T-helper 2 cell treated with Interferon-gamma antibody and Interleukin-4, amounts not matched to agents 5 μg/mL and 100 μg/mL, for 36 hours (primary cell): Measurements from ENCODE around the gene DNAJC11.
A peak's percentile ranks its signal among the peaks of the same experiment; 100 is the strongest.
"Not testable (repeated sequence)": the region's sequence is repeated elsewhere in the genome, so short reads cannot be mapped to it uniquely, and the experiment has no call there.

Experiments used
- DNase-seq: peaks from one replicate; pipeline ENCODE4 v3.0.0; 2021; ENCODE audit warnings: low spot score
- H3K27ac Mint-ChIP-seq: one replicate; pipeline ENCODE4 v1.8.0; 2021; ENCODE audit warnings: mild to moderate bottlenecking, mixed read lengths
- H3K27me3 Mint-ChIP-seq: one replicate; pipeline ENCODE4 v1.8.0; 2021; ENCODE audit warnings: low read depth, mixed read lengths
- H3K36me3 Mint-ChIP-seq: one replicate; pipeline ENCODE4 v1.8.0; 2021; ENCODE audit warnings: low read depth, mixed read lengths
- H3K4me1 Mint-ChIP-seq: one replicate; pipeline ENCODE4 v1.8.0; 2021; ENCODE audit warnings: low read depth, mixed read lengths
- H3K4me3 Mint-ChIP-seq: one replicate; pipeline ENCODE4 v1.8.0; 2022; ENCODE audit warnings: mild to moderate bottlenecking, moderate library complexity, mixed read lengths
- H3K9me3 Mint-ChIP-seq: one replicate; pipeline ENCODE4 v1.8.0; 2021; ENCODE audit warnings: mixed read lengths

DNAJC11 gene, protein sequence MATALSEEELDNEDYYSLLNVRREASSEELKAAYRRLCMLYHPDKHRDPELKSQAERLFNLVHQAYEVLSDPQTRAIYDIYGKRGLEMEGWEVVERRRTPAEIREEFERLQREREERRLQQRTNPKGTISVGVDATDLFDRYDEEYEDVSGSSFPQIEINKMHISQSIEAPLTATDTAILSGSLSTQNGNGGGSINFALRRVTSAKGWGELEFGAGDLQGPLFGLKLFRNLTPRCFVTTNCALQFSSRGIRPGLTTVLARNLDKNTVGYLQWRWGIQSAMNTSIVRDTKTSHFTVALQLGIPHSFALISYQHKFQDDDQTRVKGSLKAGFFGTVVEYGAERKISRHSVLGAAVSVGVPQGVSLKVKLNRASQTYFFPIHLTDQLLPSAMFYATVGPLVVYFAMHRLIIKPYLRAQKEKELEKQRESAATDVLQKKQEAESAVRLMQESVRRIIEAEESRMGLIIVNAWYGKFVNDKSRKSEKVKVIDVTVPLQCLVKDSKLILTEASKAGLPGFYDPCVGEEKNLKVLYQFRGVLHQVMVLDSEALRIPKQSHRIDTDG

DNA sequence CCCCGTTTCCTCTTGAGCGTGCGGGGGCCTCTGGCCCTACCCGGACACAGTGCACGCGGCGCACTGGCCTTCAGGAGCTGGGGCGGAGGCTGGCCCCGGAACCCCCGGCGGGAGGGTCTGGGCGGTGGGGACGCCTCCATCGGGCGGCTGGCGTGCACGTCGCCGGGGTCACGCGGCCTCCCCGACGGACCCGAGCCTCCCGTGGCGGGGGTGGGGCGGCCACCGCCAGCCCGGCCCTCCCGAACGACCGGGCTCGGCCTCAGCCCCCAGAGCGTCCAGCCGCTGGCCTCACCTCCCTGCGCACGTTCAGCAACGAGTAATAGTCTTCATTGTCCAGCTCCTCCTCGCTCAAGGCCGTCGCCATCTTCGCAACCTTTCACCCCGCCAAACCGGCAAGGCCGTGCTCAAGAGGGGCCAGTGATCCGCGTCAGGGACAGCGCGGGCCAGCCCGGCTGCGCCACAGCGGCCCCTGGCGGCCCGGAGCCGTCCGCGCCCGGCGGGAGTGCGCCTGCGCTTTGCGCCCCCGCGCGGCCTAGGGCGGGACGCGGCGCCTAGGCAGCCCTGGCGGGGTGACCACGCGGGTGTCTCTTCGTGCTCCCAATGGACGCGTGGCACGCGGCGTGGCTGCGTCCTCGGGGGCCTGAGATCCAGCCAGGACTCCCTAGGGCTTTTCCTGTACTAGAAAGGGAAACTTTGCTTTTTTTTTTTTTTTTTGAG is at the start of gene DNAJC11:
DNAJC11 (minus strand) TSS at position 380 of the 717 bp plus-strand sequence; CDS start at position 364, 16 bp downstream.
- peak within 1 kb of the TSS; percentile 87 for H3K4me3 Mint-ChIP-seq
- no peaks in the 10 kb centered on the region for H3K36me3 Mint-ChIP-seq
- no peaks in the 10 kb centered on the region for H3K27me3 Mint-ChIP-seq
- H3K9me3 Mint-ChIP-seq = no peaks in the 10 kb centered on the region
- peaks cover 13% of the 10 kb centered on the region for H3K4me1 Mint-ChIP-seq
- peak; percentile 93 for DNase-seq
- peak within 1 kb of the TSS; percentile 97 for H3K27ac Mint-ChIP-seq

DNA sequence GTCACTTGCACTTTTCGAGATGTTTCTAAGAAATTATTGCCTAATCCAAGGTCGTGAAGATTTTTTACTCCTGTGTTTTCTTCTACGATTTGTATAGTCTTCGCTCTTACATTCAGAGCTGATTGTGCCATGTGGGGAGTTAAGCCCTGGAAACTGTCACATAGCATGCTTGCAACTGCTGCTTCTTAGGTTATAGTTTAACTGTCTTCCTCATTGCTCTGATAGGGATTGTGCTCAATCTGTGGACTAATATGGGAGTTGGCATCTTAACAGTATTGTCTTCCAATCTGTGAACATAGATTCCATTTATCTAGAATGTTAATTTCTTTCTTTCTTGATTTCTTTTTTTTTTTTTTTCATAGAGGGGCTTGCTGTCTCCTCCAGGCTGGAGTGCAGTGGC is 48.9 kb upstream of the DNAJC11 start:
- Mint-ChIP-seq H3K27ac (no peak overlapping the region), H3K4me3 (no peak overlapping the region), H3K27me3 (peaks cover 32% of the 10 kb centered on the region), H3K4me1 (no peaks in the 10 kb centered on the region), H3K9me3 (no peaks in the 10 kb centered on the region), H3K36me3 (no peaks in the 10 kb centered on the region)
- DNase-seq = no peak

GRCh38 chr1:6747674-6748073 is 46.1 kb upstream of the DNAJC11 start:
- H3K36me3 Mint-ChIP-seq = no peaks in the 10 kb centered on the region
- H3K27ac Mint-ChIP-seq = no peak overlapping the region
- H3K9me3 Mint-ChIP-seq = no peaks in the 10 kb centered on the region
- H3K27me3 Mint-ChIP-seq = peaks cover 24% of the 10 kb centered on the region
- H3K4me3 Mint-ChIP-seq = no peak overlapping the region
- H3K4me1 Mint-ChIP-seq = peaks cover 2% of the 10 kb centered on the region
- DNase-seq = no peak

GRCh38 chr1:6745073-6745472 is 43.5 kb upstream of the DNAJC11 start:
- Mint-ChIP-seq H3K4me3 (no peak overlapping the region), H3K27ac (no peak overlapping the region), H3K27me3 (peaks cover 14% of the 10 kb centered on the region), H3K36me3 (no peaks in the 10 kb centered on the region), H3K9me3 (no peaks in the 10 kb centered on the region), H3K4me1 (peaks cover 2% of the 10 kb centered on the region)
- peak; percentile 44 for DNase-seq

DNA sequence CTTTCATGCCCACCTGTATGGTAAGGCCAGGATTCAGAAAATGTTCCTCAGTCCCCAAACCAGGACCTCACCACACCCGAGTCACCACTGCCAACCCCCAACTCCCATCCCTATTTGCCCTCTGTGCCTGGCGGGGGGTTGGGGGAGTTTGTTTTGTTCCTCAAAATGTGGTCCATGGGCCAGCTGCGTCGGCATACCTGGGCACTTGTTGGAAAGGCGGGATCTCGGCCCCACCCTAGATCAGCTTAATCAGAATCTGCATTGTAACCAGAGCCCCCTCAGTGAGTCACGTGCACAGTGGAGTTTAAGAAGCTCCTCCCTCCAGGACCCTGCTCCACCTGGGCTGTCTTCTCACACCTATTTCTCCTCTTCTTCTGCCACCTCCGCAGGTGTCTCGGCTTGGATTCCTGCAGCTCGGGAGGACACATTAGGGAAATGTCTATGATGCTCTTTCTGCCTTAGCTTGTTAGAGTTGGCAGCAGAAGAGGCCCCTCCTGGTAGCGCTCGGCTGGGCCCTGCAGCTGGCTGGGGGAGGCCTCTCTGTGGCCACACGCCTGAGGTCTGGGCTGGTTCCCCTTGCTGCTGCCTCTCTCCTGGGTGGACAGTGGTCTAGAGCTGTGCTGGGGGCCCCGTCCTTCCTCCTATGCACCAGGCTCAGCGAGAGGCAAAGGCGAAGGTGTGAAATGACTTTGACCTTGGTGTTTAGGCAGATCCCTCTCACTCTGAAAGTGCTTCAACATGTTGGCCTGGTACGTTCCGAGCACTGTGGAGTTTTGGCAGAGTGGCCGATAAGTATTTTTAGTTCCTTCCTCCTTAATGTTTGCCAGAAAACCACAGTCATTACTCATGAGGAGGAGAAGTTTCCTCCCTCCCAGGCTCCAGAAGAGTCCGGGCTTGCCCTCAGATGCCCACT is 41.8 kb upstream of the DNAJC11 start:
- Mint-ChIP-seq H3K4me3 (no peak overlapping the region), H3K9me3 (no peaks in the 10 kb centered on the region), H3K27ac (no peak overlapping the region), H3K4me1 (peaks cover 2% of the 10 kb centered on the region), H3K36me3 (no peaks in the 10 kb centered on the region), H3K27me3 (peaks cover 4% of the 10 kb centered on the region)
- peak; percentile 20 for DNase-seq

- H3K27me3 Mint-ChIP-seq, H3K27ac Mint-ChIP-seq, H3K9me3 Mint-ChIP-seq, H3K4me1 Mint-ChIP-seq, H3K36me3 Mint-ChIP-seq, DNase-seq, H3K4me3 Mint-ChIP-seq: not testable (repeated sequence)
Measured at GRCh38 chr1:6742676-6743188, 41.1 kb upstream of the DNAJC11 start.

DNA sequence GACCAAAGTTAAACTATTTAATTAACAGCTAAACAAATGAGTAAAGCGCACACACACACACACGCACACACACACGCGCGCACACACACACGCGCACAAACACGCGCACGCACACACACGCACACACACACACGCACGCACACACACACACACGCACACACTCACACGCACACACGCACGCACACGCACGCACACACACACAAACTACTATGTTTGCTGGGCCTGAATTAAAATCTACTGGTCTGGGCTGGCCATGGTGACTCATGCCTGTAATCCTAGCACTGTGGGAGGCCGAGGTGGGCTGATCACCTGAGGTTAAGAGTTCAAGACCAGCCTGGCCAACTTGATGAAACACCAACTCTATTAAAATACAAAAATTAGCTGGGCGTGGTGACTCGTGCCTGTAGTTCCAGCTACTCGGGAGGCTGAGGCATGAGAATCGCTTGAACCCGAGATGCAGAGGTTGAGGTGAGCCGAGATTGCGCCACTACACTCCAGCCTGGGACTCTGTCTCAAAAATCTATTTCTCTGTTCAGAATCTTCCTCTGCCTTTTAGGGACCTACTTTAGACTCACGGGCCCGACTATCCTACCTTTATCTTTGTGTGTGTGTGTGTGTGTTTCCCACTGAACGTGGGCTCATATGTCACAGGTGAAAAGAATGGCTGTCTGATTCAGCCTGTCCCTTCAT is 37.5 kb upstream of the DNAJC11 start:
- no peak overlapping the region for H3K4me3 Mint-ChIP-seq
- no peaks in the 10 kb centered on the region for H3K36me3 Mint-ChIP-seq
- H3K27ac Mint-ChIP-seq = no peak overlapping the region
- no peaks in the 10 kb centered on the region for H3K9me3 Mint-ChIP-seq
- H3K4me1 Mint-ChIP-seq = peaks cover 2% of the 10 kb centered on the region
- peaks cover 2% of the 10 kb centered on the region for H3K27me3 Mint-ChIP-seq
- no peak for DNase-seq

GRCh38 chr1:6732942-6733341 is 31.3 kb upstream of the DNAJC11 start:
- H3K9me3 Mint-ChIP-seq = no peaks in the 10 kb centered on the region
- peaks cover 2% of the 10 kb centered on the region for H3K27me3 Mint-ChIP-seq
- H3K4me1 Mint-ChIP-seq = no peaks in the 10 kb centered on the region
- H3K36me3 Mint-ChIP-seq = no peaks in the 10 kb centered on the region
- no peak overlapping the region for H3K27ac Mint-ChIP-seq
- H3K4me3 Mint-ChIP-seq = no peak overlapping the region
- DNase-seq = no peak

DNA sequence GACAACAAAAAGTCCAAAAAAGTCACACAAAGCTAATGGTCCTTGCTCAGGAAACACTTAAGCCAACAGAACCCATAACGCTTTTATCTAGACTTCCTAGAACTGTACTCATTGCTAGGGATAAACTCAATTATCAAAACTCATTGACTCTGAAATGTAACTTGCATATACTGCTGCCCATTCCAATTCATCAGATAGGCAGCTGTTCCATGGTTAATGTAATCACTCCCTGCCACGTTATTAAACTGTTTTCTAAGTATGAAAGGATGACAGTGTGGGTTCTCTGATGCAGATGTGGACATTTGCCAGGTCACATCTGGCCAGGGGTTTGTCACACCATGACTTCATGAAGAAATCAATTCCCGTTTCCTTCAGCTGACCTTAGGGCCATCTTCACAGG is 30.3 kb upstream of the DNAJC11 start:
- DNase-seq = no peak
- Mint-ChIP-seq H3K36me3 (no peaks in the 10 kb centered on the region), H3K4me3 (no peak overlapping the region), H3K27me3 (peaks cover 5% of the 10 kb centered on the region), H3K4me1 (peaks cover 2% of the 10 kb centered on the region), H3K9me3 (no peaks in the 10 kb centered on the region), H3K27ac (no peak overlapping the region)

DNA sequence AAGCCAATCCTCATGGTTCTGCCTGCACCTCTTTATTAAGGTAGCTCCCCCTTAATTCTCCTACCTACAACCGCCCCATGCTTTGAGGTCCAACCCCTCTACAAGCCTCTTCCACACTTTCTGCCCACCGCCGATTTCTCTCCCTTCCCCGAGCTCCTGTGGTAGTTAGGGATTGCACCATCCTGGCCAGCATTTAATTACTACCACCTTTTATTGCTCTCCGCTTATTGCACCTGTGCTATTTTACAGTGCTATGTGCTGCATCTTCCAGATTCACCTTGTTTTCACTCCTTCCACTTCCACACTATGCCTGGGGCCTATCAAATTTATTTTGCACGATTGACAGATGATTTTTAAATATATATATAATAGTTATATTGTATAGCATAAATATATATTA is 29.3 kb upstream of the DNAJC11 start:
- no peak overlapping the region for H3K4me3 Mint-ChIP-seq
- H3K27ac Mint-ChIP-seq = no peak overlapping the region
- H3K4me1 Mint-ChIP-seq = peaks cover 2% of the 10 kb centered on the region
- no peak for DNase-seq
- H3K27me3 Mint-ChIP-seq = peaks cover 5% of the 10 kb centered on the region
- H3K9me3 Mint-ChIP-seq = no peaks in the 10 kb centered on the region
- H3K36me3 Mint-ChIP-seq = no peaks in the 10 kb centered on the region

DNA sequence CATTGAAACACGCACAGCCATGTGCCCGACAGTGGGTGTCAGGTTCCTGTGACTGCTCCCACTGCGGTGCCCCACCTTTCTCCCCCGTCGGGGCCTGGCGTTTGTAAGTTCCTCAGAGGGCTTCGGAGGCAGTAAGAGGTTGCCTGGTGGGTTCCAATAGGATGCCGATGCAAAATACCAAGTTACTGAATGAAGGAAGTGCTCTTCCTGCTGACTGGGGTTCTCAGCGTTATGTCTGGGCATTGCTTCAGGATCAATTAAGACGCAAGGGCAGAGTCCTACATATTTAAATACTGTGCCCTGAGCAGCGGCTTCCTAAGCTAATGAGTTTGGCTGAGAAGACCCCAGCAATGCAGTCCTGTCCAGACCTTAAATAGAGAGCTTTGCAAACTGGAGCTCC is 28.9 kb upstream of the DNAJC11 start:
- peaks cover 2% of the 10 kb centered on the region for H3K4me1 Mint-ChIP-seq
- no peak overlapping the region for H3K27ac Mint-ChIP-seq
- no peaks in the 10 kb centered on the region for H3K9me3 Mint-ChIP-seq
- no peak overlapping the region for H3K4me3 Mint-ChIP-seq
- H3K27me3 Mint-ChIP-seq = peaks cover 5% of the 10 kb centered on the region
- no peaks in the 10 kb centered on the region for H3K36me3 Mint-ChIP-seq
- no peak for DNase-seq

DNA sequence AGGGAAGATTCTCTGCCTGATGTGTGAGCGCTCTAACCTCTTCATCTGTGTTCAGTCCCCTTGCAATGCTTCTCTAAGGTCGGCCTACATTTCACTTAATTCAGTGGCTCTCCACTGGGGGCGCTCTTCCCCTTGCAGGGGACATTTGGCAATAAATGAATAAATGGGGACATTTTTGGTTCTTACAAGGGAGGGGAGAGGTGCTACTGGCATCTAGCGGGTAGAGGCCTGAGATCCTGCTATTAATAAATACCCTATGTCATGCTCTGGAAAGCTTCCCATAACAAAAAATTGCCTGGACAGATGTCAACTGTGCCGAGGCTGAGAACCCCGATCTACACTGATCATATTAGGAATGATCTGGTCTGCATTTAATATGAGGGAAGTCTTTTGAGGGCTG is 25.9 kb upstream of the DNAJC11 start:
- no peaks in the 10 kb centered on the region for H3K9me3 Mint-ChIP-seq
- no peak overlapping the region for H3K27ac Mint-ChIP-seq
- peak; percentile 37 for DNase-seq
- H3K27me3 Mint-ChIP-seq = peaks cover 5% of the 10 kb centered on the region
- peaks cover 2% of the 10 kb centered on the region for H3K4me1 Mint-ChIP-seq
- no peak overlapping the region for H3K4me3 Mint-ChIP-seq
- no peaks in the 10 kb centered on the region for H3K36me3 Mint-ChIP-seq

DNA sequence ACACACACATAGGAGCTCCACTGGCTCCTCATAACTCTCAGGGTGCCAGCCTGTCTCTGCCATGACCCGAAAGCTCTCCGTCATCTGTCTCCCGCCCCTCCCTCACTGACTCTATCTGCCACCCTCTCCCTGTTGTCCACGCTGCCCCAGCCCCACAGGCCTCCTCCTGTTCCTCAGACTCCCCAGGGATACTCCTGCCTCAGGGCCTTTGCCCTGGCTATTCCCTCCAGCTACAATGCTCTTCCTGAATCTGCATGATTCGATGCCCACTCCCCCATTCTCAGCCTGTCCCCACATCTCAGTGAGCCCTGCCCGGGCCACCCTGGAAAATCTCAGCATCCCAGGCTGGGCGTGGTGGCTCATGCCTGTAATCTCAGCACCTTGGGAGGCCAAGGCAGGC is 24.6 kb upstream of the DNAJC11 start:
- Mint-ChIP-seq H3K4me3 (no peak overlapping the region), H3K27ac (no peak overlapping the region), H3K9me3 (no peaks in the 10 kb centered on the region), H3K27me3 (peaks cover 5% of the 10 kb centered on the region), H3K36me3 (no peaks in the 10 kb centered on the region), H3K4me1 (peaks cover 2% of the 10 kb centered on the region)
- no peak for DNase-seq
